Retinal pigment epithelial cell (primary cell): ENCODE measurements around the gene KIAA1549.

Experiments
- DNase-seq: peaks from one replicate; pipeline ENCODE4 v3.0.0-alpha.2; 2010; ENCODE audit warnings: low read depth
- H3K4me3 ChIP-seq: 2 replicates; pipeline ENCODE4 v1.5.1; 2011; ENCODE audit warnings: mild to moderate bottlenecking, low read length, control low read depth, moderate library complexity
- TF ChIP-seq, protein P1 (sequence below): conservative IDR thresholded peaks from 2 replicates; pipeline ENCODE4 v1.5.1; 2011; ENCODE audit warnings: low read depth, low read length, control low read depth, inconsistent platforms

KIAA1549 gene

DNA sequence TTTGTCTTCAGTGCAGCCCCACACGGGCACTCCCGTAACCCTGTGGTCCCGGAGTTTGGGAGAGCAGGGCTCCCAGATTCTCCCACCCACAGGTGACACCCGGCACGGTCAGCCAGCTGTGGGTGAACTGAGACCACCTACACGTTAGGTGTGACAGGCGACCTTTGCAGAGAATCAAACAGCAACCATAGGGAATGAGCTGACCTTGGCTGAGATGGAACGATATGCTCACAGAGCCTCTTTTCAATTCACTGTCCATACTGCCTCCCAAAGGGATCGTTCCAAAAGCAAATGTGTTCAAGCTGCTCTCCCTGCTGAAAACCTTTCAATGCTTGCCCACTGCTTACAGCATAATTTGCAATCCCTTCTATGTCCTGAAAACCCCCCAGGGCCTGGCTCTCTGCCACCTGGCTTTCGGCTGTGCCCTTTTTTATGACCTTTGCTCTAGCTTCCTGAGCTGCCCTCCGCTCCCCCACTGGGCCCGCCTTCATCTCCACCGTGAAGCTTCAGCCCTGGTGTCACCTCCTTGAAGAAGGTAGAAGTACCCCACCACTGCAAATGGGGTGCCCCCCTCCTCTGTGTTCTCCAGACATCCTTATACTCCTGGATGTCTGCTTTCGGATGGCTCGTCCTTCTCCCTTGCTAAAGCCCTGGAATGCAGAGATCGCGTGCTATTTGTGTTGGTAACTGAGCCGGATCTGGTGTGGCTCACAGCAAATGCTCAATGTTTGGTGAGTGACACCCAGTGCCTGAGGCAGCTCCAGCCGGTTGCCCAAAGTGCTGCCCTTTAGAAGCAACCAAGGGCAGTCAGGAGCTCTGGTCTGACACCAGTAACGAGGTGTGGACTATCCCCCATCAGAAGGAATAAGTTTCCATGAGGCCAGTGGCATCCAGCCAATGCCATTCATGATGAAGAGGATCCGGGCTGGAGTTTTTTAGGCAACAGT, 90.4 kb downstream of the KIAA1549 start:
- DNase-seq, result no peak
- TF ChIP-seq, protein P1, sequence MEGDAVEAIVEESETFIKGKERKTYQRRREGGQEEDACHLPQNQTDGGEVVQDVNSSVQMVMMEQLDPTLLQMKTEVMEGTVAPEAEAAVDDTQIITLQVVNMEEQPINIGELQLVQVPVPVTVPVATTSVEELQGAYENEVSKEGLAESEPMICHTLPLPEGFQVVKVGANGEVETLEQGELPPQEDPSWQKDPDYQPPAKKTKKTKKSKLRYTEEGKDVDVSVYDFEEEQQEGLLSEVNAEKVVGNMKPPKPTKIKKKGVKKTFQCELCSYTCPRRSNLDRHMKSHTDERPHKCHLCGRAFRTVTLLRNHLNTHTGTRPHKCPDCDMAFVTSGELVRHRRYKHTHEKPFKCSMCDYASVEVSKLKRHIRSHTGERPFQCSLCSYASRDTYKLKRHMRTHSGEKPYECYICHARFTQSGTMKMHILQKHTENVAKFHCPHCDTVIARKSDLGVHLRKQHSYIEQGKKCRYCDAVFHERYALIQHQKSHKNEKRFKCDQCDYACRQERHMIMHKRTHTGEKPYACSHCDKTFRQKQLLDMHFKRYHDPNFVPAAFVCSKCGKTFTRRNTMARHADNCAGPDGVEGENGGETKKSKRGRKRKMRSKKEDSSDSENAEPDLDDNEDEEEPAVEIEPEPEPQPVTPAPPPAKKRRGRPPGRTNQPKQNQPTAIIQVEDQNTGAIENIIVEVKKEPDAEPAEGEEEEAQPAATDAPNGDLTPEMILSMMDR, result no peak
- no peak overlapping the region for H3K4me3 ChIP-seq

DNA sequence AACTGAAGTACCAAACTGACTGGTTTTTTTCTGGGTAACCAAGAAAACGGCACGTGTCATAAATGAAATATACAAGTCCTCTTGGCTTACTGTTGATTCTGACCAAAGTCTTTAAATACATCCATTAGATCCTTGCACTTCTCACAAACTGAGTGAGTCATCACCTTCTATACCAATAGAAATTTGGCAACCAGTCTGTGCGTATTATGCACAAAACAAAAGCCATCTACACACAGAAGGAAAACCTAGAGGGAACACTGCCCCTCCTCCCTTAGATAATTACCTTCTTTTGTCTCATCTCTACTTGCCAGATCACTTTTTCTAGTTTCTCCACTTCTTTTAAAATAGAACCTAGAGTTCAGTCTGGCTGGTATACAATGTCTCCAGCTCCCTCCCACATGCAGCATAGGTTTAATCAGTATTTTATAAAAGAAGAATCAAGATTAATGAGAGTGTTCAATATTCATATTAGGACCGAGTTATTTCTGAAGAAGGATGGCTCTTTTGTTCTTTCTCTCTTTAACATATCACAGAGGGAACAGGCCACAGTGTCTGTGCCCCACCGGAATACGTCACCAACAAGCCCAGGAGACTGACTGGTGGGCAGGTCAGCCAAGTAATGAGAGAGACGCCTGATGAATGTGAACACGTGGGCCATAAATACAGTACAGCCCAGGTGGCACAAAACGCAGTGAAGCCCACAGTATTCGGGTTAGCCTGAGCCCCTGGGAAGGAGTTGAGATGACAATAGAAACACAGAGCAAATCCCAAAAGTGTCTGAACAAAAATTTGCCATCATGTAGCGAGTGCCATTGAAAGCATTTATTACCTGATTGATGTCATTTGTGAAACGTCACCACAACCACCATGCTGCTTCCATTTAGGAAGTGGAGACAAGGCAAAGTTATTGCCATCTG, 91.3 kb downstream of the KIAA1549 start:
- TF ChIP-seq, protein P1, result no peak
- H3K4me3 ChIP-seq, result no peak overlapping the region
- no peak for DNase-seq

DNA sequence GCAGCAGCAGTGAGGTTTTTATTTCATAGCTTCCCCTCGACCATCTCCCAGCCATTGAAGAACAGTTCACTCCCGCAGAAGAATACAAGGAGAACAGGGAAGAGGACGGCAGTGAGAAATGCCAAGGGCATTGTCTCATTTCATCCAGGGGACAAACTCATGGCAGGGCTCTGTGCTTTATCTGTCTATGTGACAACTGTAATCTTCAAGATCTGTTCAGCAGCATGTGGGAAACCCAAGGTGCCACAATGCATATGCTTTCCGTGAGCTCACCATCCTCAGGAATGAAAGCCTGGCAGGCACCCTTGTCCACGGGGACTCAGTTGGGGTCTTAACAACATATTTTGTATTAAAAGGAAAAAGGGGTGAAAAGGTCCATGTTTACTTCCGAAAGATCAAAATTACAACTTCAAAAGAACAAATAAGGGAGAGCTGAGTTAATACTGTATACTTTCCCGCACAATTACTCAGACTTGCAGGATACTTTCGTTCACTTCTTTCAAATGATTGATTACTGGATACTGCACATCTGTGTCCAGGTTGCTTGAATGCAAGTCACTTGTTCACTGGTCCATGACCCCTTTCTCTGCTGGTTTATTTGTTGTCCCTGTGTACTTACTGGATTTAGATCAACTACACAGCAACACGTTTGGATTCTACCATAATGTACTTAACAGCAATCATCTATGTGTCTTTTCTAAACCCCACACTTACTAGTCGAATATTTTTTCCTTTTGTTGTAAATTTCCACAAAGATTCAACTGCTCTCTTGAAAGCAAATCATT, 93.1 kb downstream of the KIAA1549 start:
- H3K4me3 ChIP-seq, result no peak overlapping the region
- DNase-seq, result no peak
- TF ChIP-seq, protein P1, result no peak

DNA sequence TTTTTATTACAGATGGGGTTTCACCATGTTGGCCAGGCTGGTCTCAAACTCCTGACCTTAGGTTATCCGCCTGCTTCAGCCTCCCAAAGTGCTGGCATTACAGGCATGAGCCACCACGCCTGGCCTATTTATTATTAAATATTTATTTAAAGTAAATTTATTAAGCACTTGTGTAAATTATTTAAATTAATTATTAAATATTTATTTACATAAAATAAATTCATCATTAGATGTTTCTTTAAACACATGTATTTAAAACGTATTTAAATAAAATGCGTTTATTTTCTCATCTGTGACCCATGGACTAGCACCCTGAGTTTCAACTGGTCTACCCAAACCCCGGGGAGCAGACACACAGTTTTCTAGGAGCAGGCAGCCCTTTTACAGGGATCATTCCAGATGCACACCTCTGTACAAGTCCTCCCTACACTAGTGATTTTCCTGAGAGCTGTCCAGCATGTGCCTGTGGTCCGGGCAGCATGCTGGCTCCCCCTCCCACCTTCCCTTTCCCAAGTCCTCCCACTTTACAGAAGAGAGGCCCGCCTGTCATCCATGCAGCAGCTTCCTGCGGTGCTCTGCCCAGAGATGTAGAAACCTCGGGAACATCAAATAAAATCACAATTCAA, 94.0 kb downstream of the KIAA1549 start:
- DNase-seq, result no peak
- H3K4me3 ChIP-seq, result no peak overlapping the region
- TF ChIP-seq, protein P1, result no peak

DNA sequence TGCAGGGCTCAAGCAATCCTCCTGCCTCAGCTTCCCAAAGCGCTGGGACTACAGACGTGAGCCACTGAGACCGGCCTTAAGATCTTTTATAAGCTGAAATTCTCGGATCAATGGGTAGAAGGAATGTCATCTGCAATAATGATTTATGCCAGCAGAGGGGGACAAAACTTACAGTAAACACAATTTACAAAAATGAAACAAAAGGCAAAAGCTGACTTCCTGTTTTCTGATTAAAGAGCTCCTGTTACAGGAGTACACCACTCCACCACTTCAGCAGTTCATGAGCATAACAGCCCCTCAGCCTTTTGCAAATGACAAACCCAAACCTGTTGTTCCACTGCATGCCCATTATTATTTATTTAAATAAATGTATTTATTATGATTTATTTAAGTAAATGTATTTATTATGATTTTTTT, 94.7 kb downstream of the KIAA1549 start:
- H3K4me3 ChIP-seq, result no peak overlapping the region
- TF ChIP-seq, protein P1, result peak; percentile 63
- DNase-seq, result peak; percentile 39
